Heart right ventricle (tissue), 16 donors: ENCODE data around the gene TNFSF15. TPM values are rescaled to one million over a fixed set of nuclear protein-coding genes. Genes with fewer than 3 reads are reported as not detected.

Source experiments
- ATAC-seq, 8 donors: fragments of 200-7000 bp; cut with Tn5 transposase; one replicate each; pipeline ENCODE4 v1.9.1; 2020; ENCODE audit warnings: mild to moderate bottlenecking in 8 of 8, moderate library complexity in 8 of 8, moderate number of reproducible peaks in 1 of 8
- DNase-seq, 2 donors: peaks; one replicate each; pipeline ENCODE4 v3.0.0-alpha.2; 2020
- H3K27ac ChIP-seq, 10 donors: fragments of 200-600 bp; sonication (generic) in 2 of 10; one replicate each; pipeline versions ENCODE4 v1.5.0 to v1.8.0; 2020 to 2022; ENCODE audit warnings: mild to moderate bottlenecking in 3 of 10
- H3K27me3 ChIP-seq, 7 donors: fragments of 200-600 bp; one replicate each; pipeline ENCODE4 v1.8.0; 2021 to 2022; ENCODE audit warnings: mild to moderate bottlenecking in 2 of 7
- H3K36me3 ChIP-seq, 9 donors: fragments of 200-600 bp; sonication (generic) in 1 of 9; one replicate each; pipeline versions ENCODE4 v1.5.0 to v1.8.0; 2020 to 2022; ENCODE audit warnings: mild to moderate bottlenecking in 2 of 9
- H3K4me1 ChIP-seq, 9 donors: fragments of 200-600 bp; sonication (generic) in 1 of 9; one replicate each; pipeline versions ENCODE4 v1.5.0 to v1.8.0; 2020 to 2022; ENCODE audit warnings: mild to moderate bottlenecking in 4 of 9
- H3K4me3 ChIP-seq, 10 donors: fragments of 200-600 bp; sonication (generic) in 2 of 10; one replicate each; pipeline versions ENCODE4 v1.5.0 to v1.8.0; 2020 to 2022; ENCODE audit warnings: mild to moderate bottlenecking in 7 of 10, moderate library complexity in 2 of 10
- H3K9me3 ChIP-seq, 11 donors: fragments of 200-600 bp in 10 of 11; sonication (generic) in 2 of 11; one replicate each; pipeline versions ENCODE4 v1.5.0 to v1.8.0; 2013 to 2022; ENCODE audit warnings: mild to moderate bottlenecking in 2 of 11, control low read depth in 1 of 11, moderate library complexity in 1 of 11
- WGBS, 2 donors: extraction: QIAGEN DNeasy Blood & Tissue Kit; methylation state at CpG; one replicate each; pipeline ENCODE4 v1.1.7; 2013; ENCODE audit warnings: inconsistent platforms in 1 of 2; 5-methylcytosine and 5-hydroxymethylcytosine counted together
- intact Hi-C, 10 donors: fragments of 100-400 bp; cut with DNase I; formaldehyde crosslinking; loops; one replicate each; pipeline versions ENCODE4 v1.11.1 to v1.14.2; 2022
- polyA plus RNA-seq, 2 donors: library from polyadenylated mRNA; stranded (reverse); fragments of 200-250 nt; gene quantifications; one replicate each; pipeline ENCODE4 v1.2.3, GENCODE V29; 2013
- total RNA-seq, 10 donors: library from RNA; stranded (reverse); fragmentation: NEBNext Ultra II Directional in 3 of 10; extraction: Animal tissue kit (Norgen Biotek cat#: 25700) in 3 of 10; gene quantifications; one replicate each; pipeline versions ENCODE4 v1.2.1 to v1.2.4, GENCODE V29; 2021 to 2023
- TF ChIP-seq, protein P1 (sequence below), 9 donors: fragments of 200-600 bp; sonication (generic) in 2 of 9; IDR thresholded peaks; one replicate each; pipeline versions ENCODE4 v1.5.0 to v1.8.0; 2021 to 2022; ENCODE audit warnings: antibody characterized with exemption in 9 of 9, mild to moderate bottlenecking in 5 of 9, moderate library complexity in 1 of 9
- donor health status: Arrhythmogenic right ventricular cardiomyopathy.
- donor health status: ischemic (EF 13 %, LVEDD 7.1; RV severe dilation, severe dysfunction).
- donor health status: healthy with polysubstance abuse.
- donor health status: DM: no; HTN: yes; CAD: no.
- donor health status: DM: no; HTN: no; CAD: no.
- donor health status: ischemic (EF 25% LVEDD 6.9; RV normal size, moderate dysfunction).
- donor health status: ischemic (EF 25% LVEDD 5.7; RV mildly dilated, moderate dysfunction).
- donor health status: healthy.
- donor health status: DM: yes; HTN: yes; CAD: no.
- donor health status: Ischemic cardiomyopathy.
- donor health status: ischemic (EF 35%, LVEDD 5.7; RV mildly dilated, moderate dysfunction).
- donor health status: nonischemic (EF 11% LVEDD 7.7; RV severe dilation, severe dysfunction).
- donor health status: DM: yes; HTN: yes; CAD: no.
- donor health status: PGD.
- donor health status: ischemic (EF 29% LVEDD 5.4; RV normal size, mild dysfunction).
- donor health status: nonischemic (EF 23%, LVEDD 6.1; RV moderate dilation, normal function).

TNFSF15 gene
- total and polyA plus RNA-seq, 12 donors, result 0.01 to 0.62 (median 0.05) TPM; not detected in 5

DNA sequence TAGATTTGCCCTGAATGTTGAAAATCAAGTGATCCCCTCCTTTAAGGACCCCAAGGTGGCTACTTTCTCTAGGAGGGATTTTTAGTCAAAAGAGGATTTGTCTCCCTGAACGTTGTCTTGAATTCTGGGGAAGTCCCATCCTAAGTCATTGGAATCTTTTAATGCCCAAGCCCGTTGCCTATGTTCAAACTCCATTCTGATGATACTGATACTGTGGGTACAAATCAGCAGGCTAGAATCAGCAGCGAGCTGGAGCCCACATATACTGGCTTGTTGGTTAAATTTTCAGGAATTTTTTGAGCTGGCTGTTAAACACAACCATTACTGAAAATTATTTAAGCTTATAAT is 22.4 kb upstream of the TNFSF15 start:
- H3K27me3 ChIP-seq, result no peaks in the 10 kb centered on the region
- WGBS, 2 donors, result 78 to 82% methylated on average over 3 of the region's 3 CpGs
- peaks cover 0 to 4% (median 0%) of the 10 kb centered on the region in 11 donors for H3K9me3 ChIP-seq
- no peak overlapping the region for H3K27ac ChIP-seq
- no peaks in the 10 kb centered on the region for H3K4me1 ChIP-seq
- TF ChIP-seq, protein P1, sequence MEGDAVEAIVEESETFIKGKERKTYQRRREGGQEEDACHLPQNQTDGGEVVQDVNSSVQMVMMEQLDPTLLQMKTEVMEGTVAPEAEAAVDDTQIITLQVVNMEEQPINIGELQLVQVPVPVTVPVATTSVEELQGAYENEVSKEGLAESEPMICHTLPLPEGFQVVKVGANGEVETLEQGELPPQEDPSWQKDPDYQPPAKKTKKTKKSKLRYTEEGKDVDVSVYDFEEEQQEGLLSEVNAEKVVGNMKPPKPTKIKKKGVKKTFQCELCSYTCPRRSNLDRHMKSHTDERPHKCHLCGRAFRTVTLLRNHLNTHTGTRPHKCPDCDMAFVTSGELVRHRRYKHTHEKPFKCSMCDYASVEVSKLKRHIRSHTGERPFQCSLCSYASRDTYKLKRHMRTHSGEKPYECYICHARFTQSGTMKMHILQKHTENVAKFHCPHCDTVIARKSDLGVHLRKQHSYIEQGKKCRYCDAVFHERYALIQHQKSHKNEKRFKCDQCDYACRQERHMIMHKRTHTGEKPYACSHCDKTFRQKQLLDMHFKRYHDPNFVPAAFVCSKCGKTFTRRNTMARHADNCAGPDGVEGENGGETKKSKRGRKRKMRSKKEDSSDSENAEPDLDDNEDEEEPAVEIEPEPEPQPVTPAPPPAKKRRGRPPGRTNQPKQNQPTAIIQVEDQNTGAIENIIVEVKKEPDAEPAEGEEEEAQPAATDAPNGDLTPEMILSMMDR (IDR thresholded peaks at IDR 0.05), result no peak
- no peak for DNase-seq
- intact Hi-C loops, result no loop called here
- H3K36me3 ChIP-seq, result no peaks in the 10 kb centered on the region
- H3K4me3 ChIP-seq, result no peak overlapping the region
- ATAC-seq, result no peak

DNA sequence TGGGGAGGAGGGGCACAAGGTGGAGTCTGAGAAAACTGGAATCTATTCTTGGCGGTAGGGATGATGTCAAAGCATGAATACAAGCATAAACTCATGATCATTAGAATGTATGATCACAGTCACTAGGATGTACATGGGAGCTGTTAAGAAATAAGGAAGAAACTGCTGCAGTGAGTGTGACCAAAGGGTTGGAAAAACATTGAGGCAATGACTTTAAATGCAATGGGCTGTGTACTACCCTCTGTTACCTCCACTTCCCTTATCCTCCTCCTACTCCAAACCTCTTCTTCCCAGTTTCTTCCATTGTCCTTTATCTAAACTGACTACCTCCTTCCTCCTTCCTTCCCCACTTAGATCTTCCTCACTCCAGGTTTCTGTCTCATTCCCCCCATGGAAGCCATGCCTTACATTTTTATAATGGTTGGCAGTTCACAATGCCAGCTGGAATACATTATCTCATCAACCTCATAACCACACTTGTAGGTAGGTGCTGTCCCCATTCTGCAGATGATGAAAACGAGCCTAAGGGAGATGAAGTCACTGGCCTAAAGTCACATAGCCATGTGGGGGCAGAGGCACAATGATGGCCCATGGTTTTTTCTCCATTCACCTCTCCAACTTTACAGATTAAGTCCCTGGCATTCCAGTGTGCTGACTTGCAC is 21.9 kb upstream of the TNFSF15 start:
- H3K27ac ChIP-seq, result no peak overlapping the region
- peaks cover 0 to 3% (median 0%) of the 10 kb centered on the region in 11 donors for H3K9me3 ChIP-seq
- intact Hi-C loops, result no loop called here
- 76 to 77% methylated on average over 2 of the region's 2 CpGs for WGBS, 2 donors
- DNase-seq (no peak), ATAC-seq (no peak)
- H3K36me3 ChIP-seq, result no peaks in the 10 kb centered on the region
- H3K27me3 ChIP-seq, result no peaks in the 10 kb centered on the region
- TF ChIP-seq, protein P1 (IDR thresholded peaks at IDR 0.05), result no peak
- H3K4me3 ChIP-seq, result no peak overlapping the region
- no peaks in the 10 kb centered on the region for H3K4me1 ChIP-seq

DNA sequence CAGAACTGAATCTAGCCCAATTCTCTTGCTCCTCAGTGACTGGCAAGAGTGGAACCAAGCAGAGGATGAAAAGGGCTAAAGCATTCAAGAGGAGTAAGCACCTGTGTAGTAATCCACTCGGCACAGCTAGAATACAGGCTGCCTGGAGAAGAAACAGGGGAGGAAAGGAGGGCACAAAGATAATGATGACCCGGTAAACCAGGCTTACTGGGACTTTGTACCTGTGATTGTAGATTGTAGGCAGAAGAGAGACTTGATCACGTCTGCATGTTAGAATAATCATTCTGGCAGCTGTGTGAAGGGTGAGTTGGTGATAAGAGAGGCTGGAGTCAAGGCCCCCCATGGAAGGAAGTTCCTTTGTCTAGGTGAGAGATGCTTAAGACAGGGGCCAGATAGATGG is 20.6 kb upstream of the TNFSF15 start:
- TF ChIP-seq, protein P1 (IDR thresholded peaks at IDR 0.05), result no peak
- no peaks in the 10 kb centered on the region for H3K36me3 ChIP-seq
- no peaks in the 10 kb centered on the region for H3K4me1 ChIP-seq
- no peaks in the 10 kb centered on the region for H3K9me3 ChIP-seq
- 73 to 77% methylated on average over 3 of the region's 3 CpGs for WGBS, 2 donors
- no peaks in the 10 kb centered on the region for H3K27me3 ChIP-seq
- intact Hi-C loops, result no loop called here
- no peak overlapping the region for H3K4me3 ChIP-seq
- ATAC-seq, result no peak
- H3K27ac ChIP-seq, result no peak overlapping the region
- DNase-seq, result no peak

DNA sequence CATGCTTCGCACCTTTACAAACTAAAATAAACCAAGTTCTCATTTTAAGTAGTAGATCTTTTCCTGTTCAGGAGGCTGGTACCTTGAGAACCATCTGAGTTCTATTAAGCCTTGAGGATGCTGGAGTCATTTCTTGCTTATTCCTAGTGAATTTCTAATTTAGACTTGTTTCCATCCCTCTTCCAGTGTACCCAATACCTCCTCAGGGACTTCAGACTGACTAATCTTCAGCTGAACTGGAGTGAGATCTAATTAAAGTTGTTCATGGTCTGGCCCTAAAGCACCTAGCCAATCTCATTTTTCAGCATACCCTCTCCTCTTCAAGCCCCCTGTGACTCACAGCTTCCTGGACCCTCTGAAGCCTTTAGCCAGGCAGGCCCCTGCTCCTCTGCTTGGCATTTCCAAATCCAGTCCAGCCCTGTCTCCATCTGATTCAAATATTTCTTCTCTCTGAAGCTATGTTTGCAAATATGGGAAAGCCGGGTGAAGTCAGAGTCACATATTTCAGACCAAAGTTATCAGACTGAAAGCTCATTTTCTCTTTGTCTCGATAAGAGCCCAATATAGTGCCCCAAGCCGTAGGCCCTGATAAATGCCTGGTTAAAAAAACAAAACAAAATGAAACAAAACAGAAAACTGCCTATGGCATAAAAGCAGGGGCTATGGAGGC is 19.4 kb upstream of the TNFSF15 start:
- 74 to 76% methylated on average over 4 of the region's 4 CpGs for WGBS, 2 donors
- Histone ChIP-seq H3K36me3 (no peaks in the 10 kb centered on the region), H3K27ac (no peak overlapping the region), H3K4me1 (no peaks in the 10 kb centered on the region), H3K27me3 (no peaks in the 10 kb centered on the region), H3K4me3 (no peak overlapping the region), H3K9me3 (no peaks in the 10 kb centered on the region)
- intact Hi-C loops, result no loop called here
- TF ChIP-seq, protein P1 (IDR thresholded peaks at IDR 0.05), result no peak
- no peak for ATAC-seq
- no peak for DNase-seq
